ENCODE measurements around the gene DCTN1.
"Not testable (repeated sequence)": the region's sequence is repeated elsewhere in the genome, so short reads cannot be mapped to it uniquely, and the experiment has no call there.

Gene DCTN1

DNA sequence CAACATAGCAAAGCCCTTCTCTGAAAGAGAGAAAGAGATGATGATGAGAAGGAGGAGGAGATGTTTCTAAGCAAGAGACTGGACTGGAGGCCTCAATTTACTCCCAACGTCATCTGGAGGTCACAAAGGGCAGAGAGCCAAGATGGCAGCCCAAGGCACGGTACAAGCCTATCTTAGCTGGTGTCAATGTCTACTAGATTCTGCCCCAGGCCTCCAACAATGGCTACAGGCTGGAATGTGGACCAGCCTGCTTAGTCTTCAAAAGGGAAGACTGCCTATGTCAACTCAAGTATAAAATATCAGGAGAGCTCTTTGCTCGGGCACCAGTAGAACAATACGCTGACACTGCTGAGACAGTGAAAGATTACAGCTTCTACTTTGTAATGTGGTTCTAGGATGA is 30.2 kb downstream of the DCTN1 start:
- no peak for TF ChIP-seq CTCF (IDR thresholded peaks at IDR 0.05; ENCODE audit: borderline replicate concordance, control extremely low read depth, extremely low read depth, insufficient read depth, missing control alignments)
- in situ Hi-C loops (cut with MboI; ENCODE audit: low sequenced_read_pairs, unreplicated experiment): no loop called here

GRCh38 chr2:74347742-74348141 is 32.4 kb downstream of the DCTN1 start:
- no peak for TF ChIP-seq CTCF (IDR thresholded peaks at IDR 0.05; ENCODE audit: borderline replicate concordance, control extremely low read depth, extremely low read depth, insufficient read depth, missing control alignments)
- in situ Hi-C loops (cut with MboI; ENCODE audit: low sequenced_read_pairs, unreplicated experiment): no loop called here

More for the DNA sequence above, 30.2 kb downstream of the DCTN1 start:
- no peak for DNase-seq (ENCODE audit: low spot score)

DNA sequence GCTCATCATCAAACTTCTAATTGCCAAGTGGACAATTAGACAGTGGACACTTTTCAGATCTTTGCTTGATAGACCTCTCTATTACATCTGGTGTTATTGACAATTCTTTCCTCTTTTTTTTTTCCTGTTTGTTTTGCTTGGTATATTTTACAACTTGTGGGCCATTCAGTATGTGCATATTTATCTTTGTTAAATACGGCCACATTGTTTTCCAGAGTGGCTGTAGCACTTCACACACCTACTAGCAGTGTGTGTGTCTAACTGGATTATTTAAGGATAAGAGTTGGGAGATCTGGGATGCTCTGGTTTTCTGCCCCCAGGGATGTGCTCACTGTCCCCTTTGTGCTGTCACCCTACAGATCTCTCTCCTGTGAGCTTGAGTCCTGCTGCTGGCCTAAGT is 32.8 kb downstream of the DCTN1 start:
- DNase-seq (ENCODE audit: low spot score): no peak
- TF ChIP-seq CTCF (IDR thresholded peaks at IDR 0.05; ENCODE audit: borderline replicate concordance, control extremely low read depth, extremely low read depth, insufficient read depth, missing control alignments): no peak
- in situ Hi-C loops (cut with MboI; ENCODE audit: low sequenced_read_pairs, unreplicated experiment): no loop called here

More at GRCh38 chr2:74347742-74348141, 32.4 kb downstream of the DCTN1 start:
- DNase-seq (ENCODE audit: low spot score): no peak

DNA sequence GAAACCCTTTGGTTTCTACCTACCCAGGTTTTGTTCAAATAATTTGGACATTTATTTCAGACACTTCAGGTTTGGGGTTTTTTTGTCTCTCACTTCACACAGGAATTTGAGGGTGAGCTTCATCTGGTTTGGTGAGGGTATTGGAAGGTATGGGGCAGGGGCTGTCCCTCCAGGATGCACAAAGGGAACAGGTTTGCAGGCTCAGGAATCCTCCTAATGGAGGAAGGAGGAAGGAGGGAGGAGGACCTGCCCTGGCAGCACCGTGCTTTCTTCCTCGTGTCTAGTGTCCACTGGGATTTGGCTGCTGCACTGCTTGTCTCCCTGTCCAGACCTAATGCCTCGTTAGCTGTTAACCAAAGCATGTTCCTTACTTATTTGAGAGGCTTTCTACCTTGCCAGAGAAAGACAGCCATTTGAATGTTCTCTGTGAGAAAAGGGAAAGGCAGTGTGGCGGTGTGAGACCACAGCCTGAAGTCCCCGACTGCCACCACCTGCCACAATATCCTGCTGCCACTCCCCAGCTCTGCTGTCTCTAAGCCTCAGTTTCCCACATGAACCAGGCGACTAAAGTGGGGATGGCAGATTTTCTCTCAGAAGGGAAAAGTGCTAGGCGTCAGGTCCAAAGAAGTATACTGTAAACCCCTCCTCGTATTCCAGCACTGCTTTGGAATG is 34.7 kb downstream of the DCTN1 start:
- in situ Hi-C loops (cut with MboI; ENCODE audit: low sequenced_read_pairs, unreplicated experiment): no loop called here
- no peak for TF ChIP-seq CTCF (IDR thresholded peaks at IDR 0.05; ENCODE audit: borderline replicate concordance, control extremely low read depth, extremely low read depth, insufficient read depth, missing control alignments)
- DNase-seq (ENCODE audit: low spot score): no peak

GRCh38 chr2:74343316-74343715 is 36.8 kb downstream of the DCTN1 start, which contains the start of gene SLC4A5:
SLC4A5 (minus strand) TSS chr2:74343416; CDS start chr2:74315023, 28,393 bp downstream.
- DNase-seq (ENCODE audit: low spot score): no peak
- in situ Hi-C loops (cut with MboI; ENCODE audit: low sequenced_read_pairs, unreplicated experiment): no loop called here
- TF ChIP-seq CTCF (IDR thresholded peaks at IDR 0.05; ENCODE audit: borderline replicate concordance, control extremely low read depth, extremely low read depth, insufficient read depth, missing control alignments): no peak

DNA sequence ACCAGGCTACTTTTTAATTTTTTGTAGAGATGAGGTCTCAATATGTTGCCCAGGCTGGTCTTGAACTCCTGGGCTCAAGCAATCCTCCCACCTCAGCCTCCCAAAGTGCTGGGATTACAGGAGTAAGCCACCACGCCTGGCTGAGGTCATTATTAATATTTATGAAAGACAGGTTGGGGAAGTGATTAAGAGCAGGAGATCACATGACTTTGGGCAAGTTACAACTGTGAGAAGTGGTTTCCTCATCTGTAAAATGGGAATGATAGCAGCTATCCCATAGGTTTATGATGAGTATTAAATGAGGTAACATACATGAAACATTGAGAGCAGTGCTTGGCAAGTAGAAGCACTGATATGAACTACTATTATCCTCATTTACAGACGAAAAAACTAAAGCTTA is 43.9 kb downstream of the DCTN1 start:
- in situ Hi-C loops (cut with MboI; ENCODE audit: low sequenced_read_pairs, unreplicated experiment): loop anchor here (5.0 kb wide), 1 partner anchor 84 kb away; no protein-coding TSS in a partner anchor
- not testable (repeated sequence) for DNase-seq (ENCODE audit: low spot score)

- TF ChIP-seq CTCF (IDR thresholded peaks at IDR 0.05; ENCODE audit: borderline replicate concordance, control extremely low read depth, extremely low read depth, insufficient read depth, missing control alignments): peak; percentile 93
- DNase-seq (ENCODE audit: low spot score): peak; percentile 60
- in situ Hi-C loops (cut with MboI; ENCODE audit: low sequenced_read_pairs, unreplicated experiment): loop anchor here (5.0 kb wide), 1 partner anchor 83 kb away; no protein-coding TSS in a partner anchor
These were observed 45.2 kb downstream of the DCTN1 start for GRCh38 chr2:74334931-74335333.
